Erythroblast (primary cell): ENCODE results near the gene RPS6KA2.

Experiments
- DNase-seq, 2 experiments: peaks; one replicate each; lab custom pipeline; 2025; lab: John Stamatoyannopoulos, UW
- GATA1 ChIP-seq: IDR thresholded peaks from 2 replicates; pipeline ENCODE4 v1.6.1; 2011; ENCODE audit warnings: low read depth, mild to moderate bottlenecking, control low read depth, low read length, moderate library complexity
- POLR2A ChIP-seq: IDR thresholded peaks from 2 replicates; pipeline ENCODE4 v1.6.1; 2011; ENCODE audit warnings: mild to moderate bottlenecking, low read length

RPS6KA2 gene

GRCh38 chr6:166650047-166650446 lies 23.0 kb upstream of the RPS6KA2 start:
- no peak for DNase-seq
- no peak for TF ChIP-seq POLR2A
- TF ChIP-seq GATA1, result no peak

GRCh38 chr6:166648846-166649245 lies 21.8 kb upstream of the RPS6KA2 start:
- DNase-seq, result no peak
- TF ChIP-seq GATA1, result no peak
- TF ChIP-seq POLR2A, result no peak

GRCh38 chr6:166647896-166648295 lies 20.8 kb upstream of the RPS6KA2 start:
- TF ChIP-seq POLR2A (no peak), GATA1 (no peak)
- DNase-seq, result peak in 1 of 2 experiments; percentile 7

- TF ChIP-seq GATA1 (no peak), POLR2A (no peak)
- DNase-seq, result no peak
Measured at GRCh38 chr6:166646716-166647115, 19.7 kb upstream of the RPS6KA2 start.

GRCh38 chr6:166645896-166646295 lies 18.8 kb upstream of the RPS6KA2 start:
- no peak for TF ChIP-seq POLR2A
- TF ChIP-seq GATA1, result no peak
- DNase-seq, result no peak

GRCh38 chr6:166644681-166645080 lies 17.6 kb upstream of the RPS6KA2 start:
- TF ChIP-seq GATA1, result no peak
- no peak for TF ChIP-seq POLR2A
- no peak for DNase-seq

- no peak for DNase-seq
- no peak for TF ChIP-seq GATA1
- no peak for TF ChIP-seq POLR2A
Measured at GRCh38 chr6:166643891-166644590, 17.0 kb upstream of the RPS6KA2 start.

GRCh38 chr6:166642646-166643045 lies 15.6 kb upstream of the RPS6KA2 start:
- DNase-seq, result no peak
- no peak for TF ChIP-seq POLR2A
- no peak for TF ChIP-seq GATA1

GRCh38 chr6:166640342-166641043 lies 13.4 kb upstream of the RPS6KA2 start:
- TF ChIP-seq POLR2A (no peak), GATA1 (no peak)
- DNase-seq, result no peak

- no peak for TF ChIP-seq POLR2A
- no peak for DNase-seq
Measured at GRCh38 chr6:166639921-166640320, 12.9 kb upstream of the RPS6KA2 start.

- DNase-seq, result no peak
- TF ChIP-seq POLR2A (no peak), GATA1 (no peak)
Measured at GRCh38 chr6:166638573-166638964, 11.5 kb upstream of the RPS6KA2 start.

GRCh38 chr6:166637812-166638572 lies 10.9 kb upstream of the RPS6KA2 start:
- DNase-seq, result no peak
- no peak for TF ChIP-seq GATA1
- no peak for TF ChIP-seq POLR2A

GRCh38 chr6:166636934-166637333 lies 9.9 kb upstream of the RPS6KA2 start:
- no peak for DNase-seq
- TF ChIP-seq GATA1 (no peak), POLR2A (no peak)

- DNase-seq, result peak in 1 of 2 experiments; percentile 10
- TF ChIP-seq GATA1 (no peak), POLR2A (no peak)
Measured at GRCh38 chr6:166636191-166636933, 9.3 kb upstream of the RPS6KA2 start.
